GM19035 (cell line): ENCODE measurements around the gene SETD4.
A peak's percentile ranks its signal among the peaks of the same experiment; 100 is the strongest.
"Not testable (repeated sequence)": the region's sequence is repeated elsewhere in the genome, so short reads cannot be mapped to it uniquely, and the experiment has no call there.

Experiments
- ATAC-seq: cut with Tn5 transposase; IDR thresholded peaks from one replicate; pipeline ENCODE4 v1.9.1; 2021; ENCODE audit not compliant: unreplicated experiment

SETD4 gene

DNA sequence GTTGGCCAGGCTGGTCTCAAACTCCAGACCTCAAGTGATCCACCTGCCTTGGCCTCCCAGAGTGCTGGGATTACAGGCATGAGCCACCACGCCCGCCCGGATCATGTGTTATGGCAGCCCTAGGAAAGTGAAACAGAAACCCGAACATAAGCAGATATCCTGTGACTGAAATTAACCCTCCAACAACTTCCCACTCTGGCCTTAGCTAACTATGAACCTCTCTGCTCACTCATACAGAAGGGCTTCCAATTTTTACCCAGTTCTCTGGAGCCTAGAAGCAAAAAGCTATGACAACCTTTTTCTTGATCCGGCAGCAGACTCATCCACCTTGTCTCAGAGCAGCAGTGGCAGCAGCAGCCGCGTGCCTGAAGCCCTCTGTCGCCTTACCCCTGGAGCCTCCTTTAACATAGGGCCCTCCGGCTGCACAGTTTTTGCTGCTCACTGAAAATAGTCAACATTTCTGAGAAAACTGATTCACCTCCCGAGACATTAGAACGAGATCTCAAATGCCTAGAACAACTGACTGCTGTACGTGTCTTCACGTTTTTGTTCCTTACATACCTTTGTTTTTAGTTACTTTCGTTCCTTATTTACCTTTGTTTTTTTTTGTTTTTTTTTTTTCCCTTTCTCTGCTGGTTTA is 18.8 kb upstream of the SETD4 start:
- ATAC-seq, result no peak

DNA sequence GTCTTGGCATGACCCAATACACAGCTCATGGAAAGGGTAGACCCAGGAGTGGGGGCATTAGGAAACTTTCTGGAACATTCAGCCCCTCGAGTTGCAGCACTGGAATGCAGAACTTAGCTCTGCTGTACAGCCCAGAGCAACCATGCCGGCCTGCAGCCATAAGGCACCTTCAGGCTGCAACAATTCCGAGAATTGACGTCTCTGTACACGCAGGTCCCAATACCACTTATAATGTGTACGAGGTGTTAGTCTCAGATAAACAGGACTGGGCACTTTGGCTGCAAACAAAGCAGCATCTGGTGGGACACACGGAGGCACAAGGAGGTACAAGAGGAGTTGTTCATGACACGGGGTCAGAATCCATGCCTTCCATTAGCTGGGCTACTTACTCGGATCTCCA is 17.4 kb upstream of the SETD4 start:
- ATAC-seq, result no peak

DNA sequence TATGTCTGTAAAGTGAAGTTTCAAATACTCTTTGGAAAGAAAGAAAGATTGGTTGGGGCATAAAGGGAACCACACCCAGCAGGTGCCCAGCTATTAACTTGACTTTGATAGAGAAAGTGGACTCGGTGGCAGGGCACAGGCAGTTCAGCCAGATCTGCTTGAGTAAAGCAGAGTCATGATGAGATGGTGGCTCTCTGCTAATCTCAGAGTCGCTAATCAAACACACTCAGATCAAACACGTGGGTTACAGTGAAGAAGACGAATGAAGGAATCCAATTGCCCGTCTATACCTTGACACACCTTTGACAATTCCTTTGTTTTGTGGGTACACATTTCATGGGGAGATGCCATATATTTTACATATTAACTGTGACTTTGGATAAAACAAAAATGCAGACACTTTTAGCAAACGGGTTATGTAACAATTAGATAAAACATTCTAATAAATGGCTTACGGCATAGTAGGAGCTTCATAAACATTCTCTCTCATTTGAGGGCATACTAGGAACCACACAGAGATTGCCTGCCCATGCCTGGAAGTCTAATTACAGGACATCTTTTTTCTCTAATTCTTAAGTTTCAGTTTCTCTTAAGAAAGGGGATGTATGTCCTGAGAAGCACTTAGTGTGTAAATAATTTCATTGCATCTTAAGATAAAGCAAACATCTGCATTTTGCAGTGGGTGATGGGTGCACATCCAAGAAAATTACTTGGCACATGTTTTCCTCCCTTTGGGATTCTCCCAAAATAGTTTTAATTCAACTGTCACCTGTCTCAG is 16.7 kb upstream of the SETD4 start:
- ATAC-seq, result no peak

DNA sequence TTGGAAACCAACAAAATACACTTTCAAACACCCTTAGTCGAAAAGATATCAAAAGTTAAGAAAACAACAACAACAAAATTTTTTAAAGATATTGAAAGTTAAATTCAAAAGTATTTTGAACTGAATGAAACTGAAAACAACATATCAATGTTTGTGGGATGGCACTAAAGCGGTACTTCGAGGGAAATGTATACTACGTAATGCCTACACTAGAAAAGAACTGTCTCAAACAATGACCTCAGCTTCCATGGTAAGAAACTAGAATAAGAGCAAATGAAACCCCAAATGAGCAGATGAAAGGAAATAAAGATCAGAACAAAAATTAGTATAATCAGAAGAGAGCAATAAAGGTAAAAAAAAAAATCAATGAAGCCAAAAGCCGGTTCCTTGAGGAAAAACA is 15.6 kb upstream of the SETD4 start:
- ATAC-seq, result no peak

DNA sequence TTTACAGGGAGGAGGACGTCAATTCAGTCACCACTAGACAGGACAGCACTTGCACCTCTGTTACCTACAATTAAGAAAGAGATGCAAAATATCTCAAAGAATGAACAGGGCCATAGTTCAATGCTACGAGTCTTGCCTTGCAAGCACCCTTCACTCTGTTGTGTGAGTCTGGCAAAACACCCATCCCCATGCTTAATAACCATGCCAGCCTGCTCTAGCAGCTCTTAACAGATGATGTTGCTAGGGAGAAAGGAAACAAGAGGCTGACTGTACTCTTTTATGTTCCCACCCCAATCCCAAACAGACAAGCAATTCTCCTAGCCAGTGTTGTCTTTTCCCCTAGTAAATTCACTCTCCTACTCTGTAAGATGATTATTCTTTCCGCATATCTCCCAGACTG is 14.8 kb upstream of the SETD4 start:
- ATAC-seq, result no peak

DNA sequence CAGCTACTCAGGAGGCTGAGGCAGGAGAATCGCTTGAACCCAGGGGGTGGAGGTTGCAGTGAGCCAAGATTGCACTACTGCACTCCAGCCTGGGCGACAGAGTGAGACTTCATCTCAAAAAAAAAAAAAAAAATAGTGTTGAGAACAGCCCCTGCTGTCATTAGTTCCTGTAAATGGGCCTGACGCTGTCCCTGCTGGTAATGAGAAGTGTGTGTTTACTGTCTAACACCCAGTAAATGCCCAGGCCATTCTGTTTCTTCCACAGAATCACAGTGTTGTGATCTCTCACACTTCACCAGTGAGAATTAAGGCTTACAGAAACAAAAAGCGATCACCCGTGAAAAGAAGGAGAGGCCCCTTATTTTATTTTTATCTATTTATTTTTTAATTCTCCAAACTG is 13.6 kb upstream of the SETD4 start:
- not testable (repeated sequence) for ATAC-seq

DNA sequence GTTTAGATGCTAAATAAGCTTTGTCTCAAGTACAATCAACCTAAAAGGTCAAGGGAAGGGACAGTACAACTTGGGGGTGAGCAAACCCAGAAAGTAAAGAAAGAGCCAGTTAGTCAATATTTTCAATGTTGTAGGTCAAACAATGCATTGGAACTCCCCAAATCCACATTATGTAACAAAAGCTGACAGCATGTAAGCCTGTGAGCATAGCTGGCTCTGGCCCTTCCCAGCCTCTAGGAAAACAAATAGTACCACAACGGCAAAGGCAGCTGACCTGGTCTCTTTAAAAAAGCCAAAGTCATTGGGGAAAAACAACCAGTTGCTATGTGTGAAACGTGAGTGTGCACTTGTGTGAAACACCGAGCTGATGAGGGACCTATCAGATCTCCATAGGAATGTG is 12.9 kb upstream of the SETD4 start:
- no peak for ATAC-seq

DNA sequence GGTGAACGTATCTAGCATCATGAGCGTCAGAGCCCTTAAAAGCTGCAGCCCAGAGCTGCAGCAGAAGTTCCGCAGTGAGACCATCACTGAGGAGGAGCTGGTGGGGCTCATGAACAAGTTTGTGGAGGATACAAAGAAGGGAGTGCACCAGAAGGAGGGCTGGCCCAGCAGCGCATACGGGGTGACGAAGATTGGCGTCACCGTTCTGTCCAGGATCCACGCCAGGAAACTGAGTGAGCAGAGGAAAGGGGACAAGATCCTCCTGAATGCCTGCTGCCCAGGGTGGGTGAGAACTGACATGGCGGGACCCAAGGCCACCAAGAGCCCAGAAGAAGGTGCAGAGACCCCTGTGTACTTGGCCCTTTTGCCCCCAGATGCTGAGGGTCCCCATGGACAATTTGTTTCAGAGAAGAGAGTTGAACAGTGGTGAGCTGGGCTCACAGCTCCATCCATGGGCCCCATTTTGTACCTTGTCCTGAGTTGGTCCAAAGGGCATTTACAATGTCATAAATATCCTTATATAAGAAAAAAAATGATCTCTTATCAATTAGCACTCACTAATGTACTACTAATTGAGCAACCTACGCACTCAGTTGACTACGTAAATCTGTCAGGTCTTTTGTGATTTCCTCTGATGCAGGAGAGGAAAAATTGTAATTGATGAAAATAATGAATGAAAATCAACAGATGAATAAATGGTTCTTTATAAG is 12.3 kb upstream of the SETD4 start:
- ATAC-seq, result no peak

DNA sequence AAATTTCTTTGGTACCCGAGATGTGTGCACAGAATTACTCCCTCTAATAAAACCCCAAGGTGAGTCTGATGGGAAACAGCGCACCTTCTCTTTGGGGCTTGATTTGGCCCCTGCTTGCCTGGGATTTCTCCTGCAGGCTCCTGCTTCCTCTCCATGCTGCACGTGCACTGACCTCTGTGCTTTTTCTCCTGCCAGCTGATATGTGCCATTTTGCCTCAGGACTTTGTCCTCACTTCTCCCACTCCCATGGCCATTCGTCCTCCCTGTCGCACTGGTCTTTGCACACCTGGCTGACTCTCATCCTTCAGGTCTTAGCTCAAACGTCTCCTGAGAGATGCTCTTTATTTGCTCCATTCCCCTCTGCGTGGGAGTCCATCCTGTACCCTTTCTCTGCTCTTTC is 10.7 kb upstream of the SETD4 start:
- no peak for ATAC-seq

DNA sequence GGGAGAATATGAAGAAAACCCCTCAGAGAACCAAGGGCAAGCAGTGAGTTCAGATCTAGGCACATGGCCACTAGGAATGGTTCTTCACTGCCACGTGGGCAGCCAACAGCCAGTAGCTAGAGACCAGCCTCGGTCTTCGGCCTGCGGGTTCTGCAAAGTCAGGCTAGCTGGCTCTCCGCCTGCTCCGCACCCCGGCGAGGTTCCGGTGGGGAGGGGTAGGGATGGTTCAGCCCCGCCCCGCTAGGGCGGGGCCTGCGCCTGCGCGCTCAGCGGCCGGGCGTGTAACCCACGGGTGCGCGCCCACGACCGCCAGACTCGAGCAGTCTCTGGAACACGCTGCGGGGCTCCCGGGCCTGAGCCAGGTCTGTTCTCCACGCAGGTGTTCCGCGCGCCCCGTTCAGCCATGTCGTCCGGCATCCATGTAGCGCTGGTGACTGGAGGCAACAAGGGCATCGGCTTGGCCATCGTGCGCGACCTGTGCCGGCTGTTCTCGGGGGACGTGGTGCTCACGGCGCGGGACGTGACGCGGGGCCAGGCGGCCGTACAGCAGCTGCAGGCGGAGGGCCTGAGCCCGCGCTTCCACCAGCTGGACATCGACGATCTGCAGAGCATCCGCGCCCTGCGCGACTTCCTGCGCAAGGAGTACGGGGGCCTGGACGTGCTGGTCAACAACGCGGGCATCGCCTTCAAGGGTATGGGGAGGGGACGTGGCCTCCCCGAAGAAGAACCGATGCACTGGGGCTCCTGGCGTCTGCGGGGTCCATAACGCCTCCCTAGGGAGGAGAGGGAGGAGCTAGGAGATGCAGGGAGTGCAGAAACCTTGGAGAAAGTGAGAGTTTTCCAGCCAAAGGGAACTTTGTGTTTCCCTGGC is 9.6 kb upstream of the SETD4 start, which contains the start of gene CBR1:
Gene CBR1, plus strand, starts transcription at position 312 of the 871 bp plus-strand sequence. Its CDS starts 92 bp downstream, at position 404.
- peak; percentile 95 for ATAC-seq

DNA sequence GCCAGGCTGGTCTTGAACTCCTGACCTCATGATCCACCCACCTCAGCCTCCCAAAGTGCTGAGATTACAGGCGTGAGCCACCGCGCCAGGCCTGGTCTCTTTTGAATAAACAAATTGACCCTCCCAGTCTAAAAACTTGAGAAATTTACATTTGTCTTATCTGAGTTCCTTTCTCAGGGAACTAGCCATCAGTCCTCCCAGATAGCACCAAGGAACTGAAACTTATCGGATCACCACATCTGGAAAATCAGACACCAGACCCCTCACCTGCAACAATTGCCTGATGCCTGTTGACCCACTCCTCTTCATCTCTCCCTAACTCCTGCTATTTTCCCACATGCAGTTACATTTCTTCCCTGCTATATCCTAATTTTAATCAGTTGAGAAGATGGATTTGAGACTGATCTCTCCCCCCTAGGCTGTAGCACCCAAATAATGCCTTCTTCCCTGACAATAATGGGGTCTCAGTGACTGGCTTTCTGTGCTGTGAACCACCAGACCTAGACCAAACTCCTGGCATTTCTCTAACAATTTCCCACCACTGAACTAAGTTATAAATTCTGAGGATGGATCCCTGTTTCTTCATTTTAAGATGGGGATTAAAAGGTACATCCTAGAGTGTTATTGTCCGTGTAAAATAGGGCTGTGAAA is 8.5 kb upstream of the SETD4 start:
- ATAC-seq, result no peak

DNA sequence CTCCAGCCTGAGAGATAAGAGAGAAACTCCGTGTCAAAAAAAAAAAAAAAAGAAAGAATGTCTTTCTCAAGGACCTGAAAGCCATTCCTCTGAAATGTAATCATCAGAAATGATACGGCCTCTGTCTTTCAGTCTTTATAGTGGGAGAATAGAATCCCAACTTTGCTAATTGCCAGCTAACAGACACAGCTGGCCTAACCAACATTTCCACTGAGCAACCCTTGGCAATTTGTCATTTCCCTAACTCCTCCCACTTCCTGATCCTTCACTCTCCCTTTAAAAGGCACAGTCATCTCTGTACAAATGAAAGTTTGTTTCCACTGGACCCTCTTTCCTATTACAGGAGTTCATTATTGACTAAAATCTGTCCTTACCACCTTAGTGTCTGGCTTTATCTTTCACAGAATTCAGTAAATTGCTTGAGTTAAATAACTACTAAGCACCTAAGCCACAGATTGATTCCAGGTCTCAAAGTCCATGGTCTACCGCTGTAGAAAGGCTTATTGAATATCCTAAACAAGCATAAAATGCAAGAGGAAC is 5.2 kb upstream of the SETD4 start:
- ATAC-seq, result no peak

DNA sequence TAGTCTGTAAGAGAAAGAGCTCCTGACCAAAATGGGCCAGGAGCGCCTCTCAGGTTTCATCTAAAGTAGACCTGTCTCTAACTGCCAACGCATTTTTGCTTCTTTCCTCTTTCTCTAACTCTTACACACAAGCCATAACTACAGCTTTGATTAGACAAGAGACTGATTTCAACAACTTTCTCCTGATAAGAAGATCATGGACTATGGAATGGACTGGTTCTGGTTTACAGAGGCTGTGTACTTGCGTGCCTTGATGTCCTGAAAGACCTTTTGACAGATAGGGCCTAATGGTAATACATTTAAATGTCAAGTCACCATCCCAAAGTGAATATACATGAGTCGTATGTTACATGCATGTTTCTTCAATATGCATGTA is 3.7 kb upstream of the SETD4 start:
- ATAC-seq, result no peak

DNA sequence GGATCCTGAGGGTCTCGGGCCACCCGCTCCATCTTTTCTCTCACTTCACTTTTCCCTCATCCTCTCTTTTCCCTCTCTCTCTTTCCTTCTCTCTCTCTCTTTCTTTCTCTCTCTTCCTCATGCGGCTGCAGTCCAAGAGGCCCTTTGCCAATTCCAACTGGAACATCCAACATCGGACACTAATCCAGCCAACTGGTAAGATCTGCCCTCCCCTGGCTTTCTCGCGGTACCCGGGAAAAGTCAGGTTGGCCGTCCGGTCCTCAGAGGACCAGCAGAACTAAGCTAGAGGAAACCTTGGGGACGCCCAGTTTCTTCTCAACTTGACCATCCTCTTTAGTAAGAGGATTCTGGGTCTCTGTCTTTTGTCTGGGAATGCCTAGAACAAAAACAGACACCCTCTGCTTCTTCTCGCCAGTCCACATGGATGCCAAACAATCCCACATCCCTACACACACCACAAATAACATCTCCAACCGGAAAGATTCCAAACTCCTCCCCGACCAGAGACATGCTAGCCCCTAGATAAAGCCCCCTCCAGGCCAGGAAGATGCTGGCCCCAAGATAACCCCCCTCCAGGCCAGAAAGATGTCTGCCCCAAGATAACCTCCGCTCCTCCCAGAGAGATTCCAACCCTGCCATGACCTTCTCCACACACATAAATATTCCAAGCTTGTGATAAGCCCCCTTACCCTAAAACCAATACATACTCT is 3.2 kb upstream of the SETD4 start:
- ATAC-seq, result no peak

DNA sequence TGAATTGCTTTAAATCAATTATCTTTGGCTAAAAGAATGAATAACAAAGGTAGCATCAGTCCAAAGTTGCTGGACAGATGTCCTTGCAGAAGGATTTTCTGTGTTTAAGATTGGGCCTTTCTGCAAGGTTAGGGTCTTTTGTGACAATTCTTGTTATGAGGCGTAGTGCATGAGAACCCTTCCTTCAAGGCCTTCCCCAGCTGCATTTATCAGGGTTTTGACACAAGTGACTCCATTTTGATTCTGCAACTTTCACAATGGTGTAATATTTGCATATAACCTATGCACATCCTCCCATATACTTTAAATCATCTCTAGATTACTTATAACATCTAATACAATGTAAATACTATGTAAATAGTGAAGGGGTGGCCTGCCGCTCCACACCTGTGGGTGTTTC is 1.1 kb upstream of the SETD4 start:
- no peak for ATAC-seq

DNA sequence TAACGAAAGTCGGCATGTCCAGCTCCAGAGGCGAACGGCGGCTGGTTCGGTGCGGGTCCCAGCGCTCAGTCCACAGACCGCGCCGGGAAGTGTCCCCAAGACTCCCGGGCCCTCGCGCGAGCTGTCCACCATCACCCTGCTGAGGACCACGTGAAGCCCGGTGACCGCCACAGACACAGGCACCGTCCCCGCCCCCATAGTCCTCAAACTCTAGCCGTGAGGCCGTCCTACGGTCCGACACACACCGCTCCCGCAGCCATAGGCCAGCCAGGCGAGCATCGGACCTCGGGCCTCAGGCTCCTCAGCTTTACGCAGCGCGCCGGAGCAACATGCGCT is 535 bp downstream of the SETD4 start:
- ATAC-seq, result peak; percentile 45

DNA sequence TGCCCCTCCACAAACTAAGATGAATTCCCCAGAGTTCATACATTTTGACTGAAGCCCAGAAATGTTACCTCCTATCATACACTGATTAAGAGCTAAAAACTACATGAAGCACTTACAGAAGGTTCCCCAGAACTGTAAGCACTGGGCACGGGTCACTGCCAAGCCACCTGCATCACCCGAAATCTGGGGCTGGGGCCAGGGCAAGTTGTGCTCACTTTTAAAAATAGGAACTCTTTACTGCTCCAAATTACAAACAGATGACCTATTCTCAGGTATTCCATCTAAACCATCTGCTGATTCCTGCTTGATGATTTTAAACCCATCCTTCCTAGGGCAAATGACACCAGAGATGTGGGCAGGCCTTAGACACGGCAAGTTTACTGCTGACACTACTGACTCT is 4.8 kb downstream of the SETD4 start:
- no peak for ATAC-seq

DNA sequence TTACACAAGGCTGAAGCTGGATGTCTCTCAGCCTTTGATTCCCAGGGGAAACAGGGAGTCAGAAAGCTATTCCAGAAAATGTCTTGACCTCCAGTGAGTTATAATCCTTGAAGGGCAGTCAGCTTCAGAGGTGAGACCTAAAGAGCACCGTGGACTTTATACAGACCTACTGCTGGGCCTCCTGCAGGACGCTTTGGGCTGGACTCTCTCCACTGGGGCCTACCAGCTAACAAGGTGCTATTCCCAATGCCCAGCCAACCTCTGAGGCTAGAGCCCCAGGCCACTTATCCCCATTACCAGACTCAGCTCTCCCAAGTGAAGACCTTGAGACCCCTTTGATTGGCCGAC is 6.6 kb downstream of the SETD4 start:
- ATAC-seq, result no peak

DNA sequence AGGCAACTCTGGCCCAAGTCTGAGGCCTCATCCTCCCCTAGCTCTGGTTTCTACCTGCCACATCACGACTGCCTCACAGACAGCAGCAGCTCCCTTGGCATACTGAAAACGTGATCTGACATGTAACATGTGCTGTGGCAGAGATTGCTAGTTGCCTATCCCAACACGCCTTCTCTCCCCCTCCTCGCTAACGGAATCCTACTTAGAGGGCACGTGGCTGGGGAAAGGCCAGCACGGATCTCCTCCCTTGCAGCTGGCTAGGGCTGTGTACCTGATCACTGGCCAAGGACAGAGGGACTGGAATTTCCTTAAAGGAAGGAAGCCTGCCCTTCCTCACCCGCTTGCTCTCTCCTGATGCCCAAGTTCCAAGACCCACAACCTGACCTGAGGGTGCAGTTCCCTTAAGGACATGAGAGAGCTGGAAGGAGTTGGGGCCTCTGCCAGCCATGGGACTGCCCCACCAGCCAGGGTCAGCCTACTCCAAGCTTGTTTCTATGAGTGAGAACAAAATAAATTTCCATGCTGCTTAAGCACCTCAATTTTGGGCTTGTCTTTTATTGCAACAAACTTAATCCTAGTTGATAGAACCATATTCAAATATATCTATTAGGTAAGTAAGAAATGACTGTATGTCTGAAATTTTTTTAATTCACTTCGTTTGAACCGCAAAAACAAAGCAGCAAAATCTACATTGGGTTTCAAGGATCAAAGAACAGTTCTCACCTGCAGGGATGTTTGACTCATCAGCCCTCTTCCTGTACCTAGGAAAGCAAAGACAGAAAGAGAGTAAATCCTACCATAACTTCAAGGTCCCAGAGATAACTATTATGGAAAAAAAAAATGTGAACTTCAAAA is 7.2 kb downstream of the SETD4 start:
- no peak for ATAC-seq
